ENCODE data around the gene SLC2A4.
A peak's percentile ranks its signal among the peaks of the same experiment; 100 is the strongest.

SLC2A4 gene

DNA sequence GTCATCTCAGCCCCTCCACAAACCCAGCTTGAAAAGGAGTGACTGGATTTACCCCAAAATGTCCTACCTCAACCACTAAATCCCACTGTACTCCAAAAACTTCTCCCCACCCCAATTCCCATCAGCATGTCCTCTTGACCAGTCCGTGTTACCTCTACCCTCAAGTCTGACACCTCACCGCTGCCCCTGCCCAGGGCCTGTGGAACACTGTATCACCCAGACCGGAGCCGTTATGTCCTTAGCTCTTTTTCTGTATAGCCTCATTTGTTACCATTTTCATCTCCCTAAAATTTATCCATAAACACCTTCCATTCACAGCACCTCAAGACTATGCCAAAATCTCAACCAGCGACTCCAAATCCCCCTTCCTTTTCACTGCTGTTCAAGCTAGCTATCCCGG, 44.7 kb upstream of the SLC2A4 start:
- H3K27ac ChIP-seq, result no peak overlapping the region
- in situ Hi-C loops (cut with HindIII; ENCODE audit: low pct_ligation_motif_present, low sequenced_read_pairs), result no loop called here
- peaks cover 38% of the 10 kb centered on the region for H3K36me3 ChIP-seq (replicated peaks)
- H3K27me3 ChIP-seq (replicated peaks), result no peaks in the 10 kb centered on the region
- TF ChIP-seq, protein P1, sequence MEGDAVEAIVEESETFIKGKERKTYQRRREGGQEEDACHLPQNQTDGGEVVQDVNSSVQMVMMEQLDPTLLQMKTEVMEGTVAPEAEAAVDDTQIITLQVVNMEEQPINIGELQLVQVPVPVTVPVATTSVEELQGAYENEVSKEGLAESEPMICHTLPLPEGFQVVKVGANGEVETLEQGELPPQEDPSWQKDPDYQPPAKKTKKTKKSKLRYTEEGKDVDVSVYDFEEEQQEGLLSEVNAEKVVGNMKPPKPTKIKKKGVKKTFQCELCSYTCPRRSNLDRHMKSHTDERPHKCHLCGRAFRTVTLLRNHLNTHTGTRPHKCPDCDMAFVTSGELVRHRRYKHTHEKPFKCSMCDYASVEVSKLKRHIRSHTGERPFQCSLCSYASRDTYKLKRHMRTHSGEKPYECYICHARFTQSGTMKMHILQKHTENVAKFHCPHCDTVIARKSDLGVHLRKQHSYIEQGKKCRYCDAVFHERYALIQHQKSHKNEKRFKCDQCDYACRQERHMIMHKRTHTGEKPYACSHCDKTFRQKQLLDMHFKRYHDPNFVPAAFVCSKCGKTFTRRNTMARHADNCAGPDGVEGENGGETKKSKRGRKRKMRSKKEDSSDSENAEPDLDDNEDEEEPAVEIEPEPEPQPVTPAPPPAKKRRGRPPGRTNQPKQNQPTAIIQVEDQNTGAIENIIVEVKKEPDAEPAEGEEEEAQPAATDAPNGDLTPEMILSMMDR (IDR thresholded peaks at IDR 0.05; ENCODE audit: low read depth, low read length, missing control alignments), result no peak
- no peak for DNase-seq
- peak overlapping the region; percentile 94 for H3K4me3 ChIP-seq (ENCODE audit: low read depth, low read length)

DNA sequence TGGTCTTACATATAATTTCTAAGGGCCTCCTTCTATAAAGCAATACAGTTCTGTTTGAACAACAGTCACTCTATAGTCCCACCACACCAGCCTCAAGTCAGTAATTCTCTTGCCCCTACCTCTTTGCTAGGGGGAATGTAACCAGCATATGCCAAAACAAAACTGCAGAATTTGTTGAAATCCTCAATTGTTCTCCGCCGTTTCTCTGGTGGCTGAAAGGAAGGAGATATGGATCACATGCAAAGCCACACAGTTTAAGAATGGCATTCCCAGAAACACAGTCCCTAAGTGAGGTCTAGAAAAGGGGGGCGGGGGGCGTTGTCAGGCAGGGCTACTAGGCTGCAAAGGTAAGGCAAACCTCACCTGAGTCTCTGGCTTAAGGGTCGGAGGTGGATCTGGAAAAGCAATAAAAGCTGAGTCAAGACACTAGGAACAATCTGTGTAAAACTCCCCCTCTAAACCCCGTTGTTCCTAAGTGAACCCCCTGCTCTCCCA, 44.2 kb upstream of the SLC2A4 start:
- H3K27me3 ChIP-seq (replicated peaks), result no peaks in the 10 kb centered on the region
- no peak for DNase-seq
- TF ChIP-seq, protein P1 (IDR thresholded peaks at IDR 0.05; ENCODE audit: low read depth, low read length, missing control alignments), result no peak
- peak overlapping the region; percentile 78 for H3K27ac ChIP-seq
- peak overlapping the region; percentile 94 for H3K4me3 ChIP-seq (ENCODE audit: low read depth, low read length)
- in situ Hi-C loops (cut with HindIII; ENCODE audit: low pct_ligation_motif_present, low sequenced_read_pairs), result no loop called here
- peaks cover 38% of the 10 kb centered on the region for H3K36me3 ChIP-seq (replicated peaks)

DNA sequence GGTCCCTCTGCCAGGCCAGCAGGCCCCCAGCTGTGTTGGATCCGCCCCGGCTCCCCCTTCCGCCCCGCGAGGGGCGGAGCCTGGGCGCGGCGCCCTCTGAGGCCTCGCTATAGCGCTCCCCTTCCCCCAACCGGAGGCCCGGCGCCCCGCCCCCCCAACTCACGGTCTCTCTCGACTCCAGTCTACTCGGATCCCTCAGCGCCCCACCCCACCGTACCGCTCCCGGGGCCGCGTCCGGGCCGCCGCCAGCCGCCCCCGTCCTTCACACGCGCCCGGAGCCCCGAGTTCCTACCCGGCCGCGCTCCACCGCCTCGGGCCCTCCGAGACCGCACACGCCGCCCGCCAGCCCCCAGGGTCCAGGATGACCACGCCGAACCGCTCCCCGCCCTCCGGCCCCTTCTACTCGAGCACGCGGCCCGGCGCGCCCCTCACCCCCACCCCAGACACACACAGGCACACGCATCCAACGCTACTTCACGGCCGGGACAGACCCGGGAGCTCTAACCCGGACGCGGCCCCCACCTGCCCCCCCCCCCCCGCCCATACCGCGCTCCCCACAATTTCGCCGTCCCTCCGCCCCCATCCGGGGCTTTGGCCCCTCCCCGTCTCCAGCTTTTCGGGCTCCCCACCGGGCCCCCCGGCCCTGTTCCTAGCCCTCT, 43.6 kb upstream of the SLC2A4 start:
- TF ChIP-seq, protein P1 (IDR thresholded peaks at IDR 0.05; ENCODE audit: low read depth, low read length, missing control alignments), result no peak
- in situ Hi-C loops (cut with HindIII; ENCODE audit: low pct_ligation_motif_present, low sequenced_read_pairs), result no loop called here
- H3K27ac ChIP-seq, result peak overlapping the region; percentile 78
- peaks cover 38% of the 10 kb centered on the region for H3K36me3 ChIP-seq (replicated peaks)
- peak; percentile 50 for DNase-seq
- H3K4me3 ChIP-seq (ENCODE audit: low read depth, low read length), result peak overlapping the region; percentile 94
- H3K27me3 ChIP-seq (replicated peaks), result no peaks in the 10 kb centered on the region

DNA sequence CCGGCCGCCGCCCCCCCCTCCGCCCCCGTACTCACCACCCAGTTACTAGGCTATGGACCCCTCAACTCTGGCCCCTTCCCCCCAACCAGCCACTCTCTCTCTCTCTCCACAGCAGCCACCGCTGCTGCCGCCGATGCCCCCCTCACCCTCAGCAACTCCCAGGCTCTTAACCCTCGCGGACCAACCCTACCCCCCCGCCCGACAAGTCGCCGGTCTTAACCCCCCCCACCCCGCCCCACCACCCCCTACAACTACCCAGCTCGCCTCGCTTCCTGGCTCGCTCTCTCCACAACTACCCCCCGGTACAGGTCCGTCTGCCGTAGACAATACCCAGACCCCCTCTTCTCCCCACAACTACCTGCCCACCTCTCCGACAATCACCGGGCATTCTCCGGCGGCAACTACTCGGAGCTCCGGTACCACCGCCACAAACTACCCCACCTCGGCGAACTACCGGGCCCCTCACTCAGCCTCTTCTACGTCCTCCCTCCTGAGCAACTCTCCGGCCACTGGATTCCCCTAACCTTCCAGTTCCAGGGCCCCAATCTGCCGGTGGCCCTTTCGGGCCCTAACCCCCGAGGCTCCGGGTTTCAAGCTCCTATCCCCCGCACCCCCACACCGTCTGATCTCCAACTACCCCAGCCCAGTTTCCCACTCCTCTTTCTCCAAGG, 43.0 kb upstream of the SLC2A4 start:
- in situ Hi-C loops (cut with HindIII; ENCODE audit: low pct_ligation_motif_present, low sequenced_read_pairs), result no loop called here
- DNase-seq, result no peak
- Histone ChIP-seq H3K4me3 (ENCODE audit: low read depth, low read length) (peak overlapping the region; percentile 94), H3K27me3 (replicated peaks) (no peaks in the 10 kb centered on the region), H3K36me3 (replicated peaks) (peaks cover 41% of the 10 kb centered on the region), H3K27ac (peak overlapping the region; percentile 51)
- TF ChIP-seq, protein P1 (IDR thresholded peaks at IDR 0.05; ENCODE audit: low read depth, low read length, missing control alignments), result no peak

DNA sequence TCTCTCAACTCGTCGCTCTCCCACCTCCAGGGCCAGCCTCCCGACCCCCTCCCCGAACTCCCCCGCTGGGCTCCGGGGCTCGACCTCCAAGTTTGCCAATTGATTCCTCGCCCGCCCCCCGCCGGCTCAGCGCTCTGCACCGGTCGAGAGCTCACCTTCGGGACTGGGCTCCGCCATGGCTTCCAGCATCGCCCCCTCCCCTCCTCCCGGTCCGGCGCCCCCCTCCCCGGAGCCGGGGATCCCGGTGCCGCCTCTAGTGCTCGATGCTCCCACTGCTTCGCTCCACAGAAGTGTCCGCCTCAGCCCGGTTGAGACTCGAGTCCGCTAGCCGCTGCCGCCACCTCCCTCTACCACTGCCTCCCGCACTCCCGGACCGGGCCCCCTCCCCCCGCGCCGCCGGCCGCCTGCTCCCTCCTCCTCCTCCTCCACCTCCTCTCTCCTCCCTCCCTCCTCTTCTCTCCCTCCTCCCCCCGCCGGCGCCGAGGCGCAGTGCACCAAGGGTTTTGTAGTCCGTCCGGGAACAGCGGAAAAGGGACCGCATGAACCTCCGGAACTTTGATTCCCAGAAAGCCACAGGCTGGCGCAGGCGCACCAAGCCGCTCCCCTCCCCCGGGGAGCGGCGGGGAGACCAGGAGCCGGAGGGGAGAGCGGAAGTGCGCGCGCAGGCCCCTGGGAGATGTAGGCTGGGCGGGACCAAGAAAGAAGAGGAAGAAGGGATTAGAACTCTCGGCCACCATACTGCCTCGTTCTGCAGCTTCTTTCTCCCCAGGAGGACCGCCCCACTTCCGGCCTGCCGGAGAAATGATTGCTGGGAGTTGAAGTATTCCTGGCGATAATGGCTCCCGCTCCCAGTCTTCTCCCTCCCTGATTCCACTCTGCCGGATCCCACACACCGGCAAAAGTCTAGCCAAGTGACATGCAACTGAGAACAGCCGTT, 42.2 kb upstream of the SLC2A4 start, which contains the start of gene PHF23:
Gene PHF23 (minus strand): TSS at position 367 of the 937 bp plus-strand sequence. CDS start 178 bp downstream, at position 189.
- TF ChIP-seq, protein P1 (IDR thresholded peaks at IDR 0.05; ENCODE audit: low read depth, low read length, missing control alignments), result no peak
- Histone ChIP-seq H3K4me3 (ENCODE audit: low read depth, low read length) (peak within 1 kb of the TSS; percentile 96), H3K27ac (peak within 1 kb of the TSS; percentile 51), H3K36me3 (replicated peaks) (peaks cover 49% of the 10 kb centered on the region), H3K27me3 (replicated peaks) (no peaks in the 10 kb centered on the region)
- peak; percentile 98 for DNase-seq
- in situ Hi-C loops (cut with HindIII; ENCODE audit: low pct_ligation_motif_present, low sequenced_read_pairs), result no loop called here

Data from brain microvascular endothelial cell (primary cell).